ENCODE measurements around the gene SMAD7. TPM values are rescaled to one million over a fixed set of nuclear protein-coding genes. Genes with fewer than 3 reads are reported as not detected.

Gene SMAD7
- total RNA-seq, 4 donors from 2014 or later, result 22.4 to 48.4 (median 29.3) TPM

DNA sequence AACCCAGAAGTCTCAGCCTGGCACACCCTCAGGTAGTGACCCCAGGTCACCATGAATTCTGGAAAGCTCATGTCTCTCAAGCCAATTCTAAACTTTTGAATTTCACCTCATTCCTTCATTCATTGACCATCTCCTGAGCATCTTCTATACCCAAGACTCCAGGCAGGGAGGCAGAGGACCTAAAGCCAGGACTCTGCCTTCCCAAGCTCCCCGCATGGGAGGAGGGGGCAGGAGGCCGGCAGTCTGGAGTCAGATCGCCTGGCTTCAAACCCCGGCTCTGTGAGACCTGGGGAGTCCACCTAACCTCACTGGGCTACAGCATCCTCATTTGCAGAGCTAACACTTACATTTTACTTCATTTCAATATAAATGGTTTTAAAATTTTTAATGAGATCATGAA lies 59.0 kb downstream of the SMAD7 start:
- no peak overlapping the region for H3K27ac ChIP-seq
- no peak for DNase-seq
- no peaks in the 10 kb centered on the region for H3K36me3 ChIP-seq
- TF ChIP-seq, protein P1, sequence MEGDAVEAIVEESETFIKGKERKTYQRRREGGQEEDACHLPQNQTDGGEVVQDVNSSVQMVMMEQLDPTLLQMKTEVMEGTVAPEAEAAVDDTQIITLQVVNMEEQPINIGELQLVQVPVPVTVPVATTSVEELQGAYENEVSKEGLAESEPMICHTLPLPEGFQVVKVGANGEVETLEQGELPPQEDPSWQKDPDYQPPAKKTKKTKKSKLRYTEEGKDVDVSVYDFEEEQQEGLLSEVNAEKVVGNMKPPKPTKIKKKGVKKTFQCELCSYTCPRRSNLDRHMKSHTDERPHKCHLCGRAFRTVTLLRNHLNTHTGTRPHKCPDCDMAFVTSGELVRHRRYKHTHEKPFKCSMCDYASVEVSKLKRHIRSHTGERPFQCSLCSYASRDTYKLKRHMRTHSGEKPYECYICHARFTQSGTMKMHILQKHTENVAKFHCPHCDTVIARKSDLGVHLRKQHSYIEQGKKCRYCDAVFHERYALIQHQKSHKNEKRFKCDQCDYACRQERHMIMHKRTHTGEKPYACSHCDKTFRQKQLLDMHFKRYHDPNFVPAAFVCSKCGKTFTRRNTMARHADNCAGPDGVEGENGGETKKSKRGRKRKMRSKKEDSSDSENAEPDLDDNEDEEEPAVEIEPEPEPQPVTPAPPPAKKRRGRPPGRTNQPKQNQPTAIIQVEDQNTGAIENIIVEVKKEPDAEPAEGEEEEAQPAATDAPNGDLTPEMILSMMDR (IDR thresholded peaks at IDR 0.05), result no peak
- TF ChIP-seq POLR2A (IDR thresholded peaks at IDR 0.05), result no peak
- H3K4me3 ChIP-seq, result no peak overlapping the region
- H3K27me3 ChIP-seq, result no peaks in the 10 kb centered on the region
- H3K4me1 ChIP-seq, result peaks cover 4 to 10% of the 10 kb centered on the region in 2 donors
- no peaks in the 10 kb centered on the region for H3K9me3 ChIP-seq
- intact Hi-C loops (cut with DNase I; ENCODE audit: low total_unique reads), result no loop called here

DNA sequence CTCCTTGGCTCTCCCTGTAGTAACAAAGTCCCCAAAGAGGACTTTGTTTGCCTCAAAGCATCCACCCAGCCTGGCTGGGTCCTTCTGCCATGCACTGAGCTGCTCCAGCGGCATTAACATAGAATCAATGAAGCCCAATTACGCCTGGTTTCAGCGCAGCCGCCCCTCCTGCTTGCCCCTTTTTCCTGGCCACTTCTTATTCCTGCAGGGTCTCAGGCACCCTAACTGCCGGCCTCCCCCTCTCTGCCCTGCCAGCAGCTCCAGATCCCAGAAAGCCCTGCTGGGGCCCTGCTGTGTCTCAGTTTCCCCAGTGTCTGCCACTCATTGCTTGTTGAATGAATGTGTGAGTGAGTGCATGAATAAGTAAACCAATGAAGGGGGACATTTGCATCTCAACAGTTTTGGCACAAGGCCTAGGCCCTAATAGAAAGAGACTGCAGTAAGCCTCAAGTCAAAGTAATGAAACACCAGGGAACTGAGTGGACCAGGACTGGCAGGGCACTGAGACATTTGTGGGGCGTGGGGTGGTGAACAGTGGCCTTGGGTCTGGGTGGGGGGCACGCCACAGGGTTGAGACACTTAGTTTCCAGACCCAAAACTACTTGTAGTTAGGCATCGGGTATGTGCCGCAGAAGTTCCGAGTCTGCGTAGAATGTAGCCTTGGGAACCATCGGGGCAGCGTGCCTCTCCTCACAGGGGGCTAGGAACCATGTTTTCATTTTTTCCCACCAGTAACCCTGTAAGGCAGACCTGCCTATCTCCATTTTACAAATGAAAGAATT lies 60.6 kb downstream of the SMAD7 start:
- Histone ChIP-seq H3K27ac (peak overlapping the region in 1 of 2 donors; percentile 9), H3K4me3 (no peak overlapping the region), H3K36me3 (no peaks in the 10 kb centered on the region), H3K27me3 (no peaks in the 10 kb centered on the region), H3K9me3 (no peaks in the 10 kb centered on the region), H3K4me1 (peaks cover 4 to 10% of the 10 kb centered on the region in 2 donors)
- DNase-seq, result no peak
- intact Hi-C loops (cut with DNase I; ENCODE audit: low total_unique reads), result no loop called here
- no peak for TF ChIP-seq POLR2A (IDR thresholded peaks at IDR 0.05)
- TF ChIP-seq, protein P1 (IDR thresholded peaks at IDR 0.05), result no peak

DNA sequence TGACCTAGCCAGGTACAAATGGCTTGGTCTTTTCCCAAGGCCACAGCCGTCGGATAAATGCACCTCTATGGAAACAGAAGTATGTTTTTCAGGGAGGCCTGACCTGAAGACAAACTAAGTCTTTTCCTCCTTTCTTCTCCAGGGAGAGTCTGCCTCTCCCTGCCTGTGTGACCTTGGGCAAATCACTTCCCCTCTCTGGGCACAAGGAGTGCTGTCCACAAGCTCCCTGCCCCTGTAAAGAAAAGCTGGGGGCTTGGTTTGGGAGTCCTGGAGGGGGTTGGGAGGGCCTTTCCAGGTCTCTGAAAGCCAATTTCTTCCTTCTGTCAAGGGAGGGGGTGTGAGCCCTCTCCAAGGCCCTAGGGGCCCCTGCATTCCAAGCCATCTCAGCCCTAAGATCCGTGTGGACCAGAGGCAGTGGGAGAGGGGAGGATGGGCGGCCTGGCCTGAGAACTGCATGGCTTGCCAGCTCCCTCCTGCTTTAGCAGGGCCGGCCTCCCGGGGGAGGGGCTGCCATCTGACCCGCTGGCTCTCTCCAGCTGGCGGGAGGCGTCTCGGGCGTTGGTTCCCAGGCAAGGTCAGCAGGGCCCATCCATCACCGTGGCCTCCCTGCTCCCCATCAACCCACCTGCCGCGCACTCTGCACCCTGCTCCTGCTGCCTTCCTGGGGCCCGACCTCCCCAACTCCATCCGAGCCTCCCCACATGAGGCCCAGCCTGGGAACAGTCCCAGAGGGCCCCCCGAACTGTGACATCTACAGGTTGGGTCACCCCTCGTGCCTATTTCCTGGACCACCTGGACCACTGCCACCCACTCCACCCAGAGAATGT lies 61.4 kb downstream of the SMAD7 start:
- Histone ChIP-seq H3K4me3 (no peak overlapping the region), H3K4me1 (peaks cover 4 to 10% of the 10 kb centered on the region in 2 donors), H3K36me3 (no peaks in the 10 kb centered on the region), H3K9me3 (no peaks in the 10 kb centered on the region), H3K27ac (peak overlapping the region in 1 of 2 donors; percentile 9), H3K27me3 (no peaks in the 10 kb centered on the region)
- intact Hi-C loops (cut with DNase I; ENCODE audit: low total_unique reads), result no loop called here
- TF ChIP-seq, protein P1 (IDR thresholded peaks at IDR 0.05), result no peak
- TF ChIP-seq POLR2A (IDR thresholded peaks at IDR 0.05), result no peak
- DNase-seq, result peak; percentile 60 to 71

DNA sequence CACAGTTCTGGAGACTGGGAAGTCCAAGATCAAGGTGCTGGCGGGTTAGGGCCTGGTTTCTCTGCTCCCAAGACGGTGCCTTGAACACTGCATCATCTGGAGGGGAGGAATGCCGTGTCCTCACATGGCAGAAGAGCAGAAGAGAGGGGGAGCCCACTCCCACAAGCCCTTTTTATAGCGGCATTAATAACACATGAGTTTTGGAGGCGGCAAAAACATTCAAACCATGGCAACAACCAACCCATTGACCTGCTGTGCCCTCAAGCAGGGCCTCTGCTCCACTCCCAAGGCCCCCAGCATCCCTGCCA lies 62.0 kb downstream of the SMAD7 start:
- TF ChIP-seq, protein P1 (IDR thresholded peaks at IDR 0.05), result no peak
- no peak for TF ChIP-seq POLR2A (IDR thresholded peaks at IDR 0.05)
- Histone ChIP-seq H3K27me3 (no peaks in the 10 kb centered on the region), H3K4me3 (no peak overlapping the region), H3K4me1 (peaks cover 4 to 10% of the 10 kb centered on the region in 2 donors), H3K9me3 (no peaks in the 10 kb centered on the region), H3K27ac (no peak overlapping the region), H3K36me3 (no peaks in the 10 kb centered on the region)
- no peak for DNase-seq
- intact Hi-C loops (cut with DNase I; ENCODE audit: low total_unique reads), result no loop called here
